Measurements from ENCODE around the gene ADTRP. TPM values are rescaled to one million over a fixed set of nuclear protein-coding genes. Genes with fewer than 3 reads are reported as not detected.
A peak's percentile ranks its signal among the peaks of the same experiment; 100 is the strongest.

The ADTRP gene
- total RNA-seq, 2 donors from 2014 or later = 0.74 to 1.0 TPM

DNA sequence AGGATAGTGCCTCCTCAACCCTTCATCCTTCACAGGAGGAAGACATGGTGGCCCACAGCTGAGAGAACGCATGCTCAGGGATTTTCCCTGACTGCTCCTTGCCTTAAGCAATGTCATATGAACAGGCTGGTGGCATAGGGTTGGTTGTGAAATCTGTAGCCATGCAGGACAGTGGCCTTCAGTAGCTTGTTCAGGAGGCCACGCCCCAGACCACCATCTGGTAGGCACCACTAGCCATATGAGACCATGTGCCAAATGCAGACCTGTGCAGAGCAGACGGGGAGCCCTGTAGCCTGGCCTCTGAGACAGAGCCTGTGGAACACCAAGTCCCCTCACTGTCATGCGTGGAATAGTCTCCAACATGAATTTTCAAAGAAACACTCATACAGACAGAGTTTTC is 76.5 kb downstream of the ADTRP start:
- Histone ChIP-seq H3K9me3 (no peaks in the 10 kb centered on the region), H3K27me3 (replicated peaks; ENCODE audit: insufficient read depth) (no peaks in the 10 kb centered on the region), H3K27ac (no peak overlapping the region), H3K36me3 (no peaks in the 10 kb centered on the region), H3K4me3 (no peak overlapping the region), H3K4me1 (replicated peaks) (no peaks in the 10 kb centered on the region)
- intact Hi-C loops (cut with DNase I) = loop anchor here (10.0 kb wide), 1 partner anchor 533 kb away; no protein-coding TSS in a partner anchor
- no peak for DNase-seq (ENCODE audit: low spot score)
- WGBS = 96% methylated on average over 4 of the region's 4 CpGs
- TF ChIP-seq POLR2A (IDR thresholded peaks at IDR 0.05) (no peak), POLR2AphosphoS5 (IDR thresholded peaks at IDR 0.05) (no peak)
- TF ChIP-seq, protein P1, sequence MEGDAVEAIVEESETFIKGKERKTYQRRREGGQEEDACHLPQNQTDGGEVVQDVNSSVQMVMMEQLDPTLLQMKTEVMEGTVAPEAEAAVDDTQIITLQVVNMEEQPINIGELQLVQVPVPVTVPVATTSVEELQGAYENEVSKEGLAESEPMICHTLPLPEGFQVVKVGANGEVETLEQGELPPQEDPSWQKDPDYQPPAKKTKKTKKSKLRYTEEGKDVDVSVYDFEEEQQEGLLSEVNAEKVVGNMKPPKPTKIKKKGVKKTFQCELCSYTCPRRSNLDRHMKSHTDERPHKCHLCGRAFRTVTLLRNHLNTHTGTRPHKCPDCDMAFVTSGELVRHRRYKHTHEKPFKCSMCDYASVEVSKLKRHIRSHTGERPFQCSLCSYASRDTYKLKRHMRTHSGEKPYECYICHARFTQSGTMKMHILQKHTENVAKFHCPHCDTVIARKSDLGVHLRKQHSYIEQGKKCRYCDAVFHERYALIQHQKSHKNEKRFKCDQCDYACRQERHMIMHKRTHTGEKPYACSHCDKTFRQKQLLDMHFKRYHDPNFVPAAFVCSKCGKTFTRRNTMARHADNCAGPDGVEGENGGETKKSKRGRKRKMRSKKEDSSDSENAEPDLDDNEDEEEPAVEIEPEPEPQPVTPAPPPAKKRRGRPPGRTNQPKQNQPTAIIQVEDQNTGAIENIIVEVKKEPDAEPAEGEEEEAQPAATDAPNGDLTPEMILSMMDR (IDR thresholded peaks at IDR 0.05) = no peak

DNA sequence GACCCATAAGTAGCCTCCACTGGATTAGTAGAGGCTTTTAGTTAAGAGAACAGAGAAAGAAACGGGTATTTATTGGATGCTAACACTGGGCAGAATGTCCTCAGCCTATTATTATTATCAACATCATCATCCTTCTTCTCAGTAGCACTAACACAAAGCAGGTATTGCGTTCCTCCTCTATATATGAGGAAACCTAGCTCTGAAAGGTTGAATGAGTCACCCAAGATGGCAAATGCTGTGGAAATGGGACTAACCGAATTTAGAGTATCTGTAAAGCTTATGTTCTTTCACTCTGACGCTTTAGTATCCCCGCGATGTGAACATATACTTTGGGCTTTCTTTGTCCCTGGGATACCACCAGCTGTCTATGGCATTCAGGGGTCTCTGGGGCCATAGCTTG is 77.0 kb downstream of the ADTRP start:
- TF ChIP-seq POLR2A (IDR thresholded peaks at IDR 0.05) (no peak), POLR2AphosphoS5 (IDR thresholded peaks at IDR 0.05) (no peak)
- TF ChIP-seq, protein P1 (IDR thresholded peaks at IDR 0.05) = no peak
- Histone ChIP-seq H3K27ac (no peak overlapping the region), H3K36me3 (no peaks in the 10 kb centered on the region), H3K4me1 (replicated peaks) (no peaks in the 10 kb centered on the region), H3K27me3 (replicated peaks; ENCODE audit: insufficient read depth) (no peaks in the 10 kb centered on the region), H3K9me3 (no peaks in the 10 kb centered on the region), H3K4me3 (no peak overlapping the region)
- WGBS = 90% methylated on average over 6 of the region's 6 CpGs
- intact Hi-C loops (cut with DNase I) = loop anchor here (10.0 kb wide), 1 partner anchor 533 kb away; no protein-coding TSS in a partner anchor
- DNase-seq (ENCODE audit: low spot score) = no peak

DNA sequence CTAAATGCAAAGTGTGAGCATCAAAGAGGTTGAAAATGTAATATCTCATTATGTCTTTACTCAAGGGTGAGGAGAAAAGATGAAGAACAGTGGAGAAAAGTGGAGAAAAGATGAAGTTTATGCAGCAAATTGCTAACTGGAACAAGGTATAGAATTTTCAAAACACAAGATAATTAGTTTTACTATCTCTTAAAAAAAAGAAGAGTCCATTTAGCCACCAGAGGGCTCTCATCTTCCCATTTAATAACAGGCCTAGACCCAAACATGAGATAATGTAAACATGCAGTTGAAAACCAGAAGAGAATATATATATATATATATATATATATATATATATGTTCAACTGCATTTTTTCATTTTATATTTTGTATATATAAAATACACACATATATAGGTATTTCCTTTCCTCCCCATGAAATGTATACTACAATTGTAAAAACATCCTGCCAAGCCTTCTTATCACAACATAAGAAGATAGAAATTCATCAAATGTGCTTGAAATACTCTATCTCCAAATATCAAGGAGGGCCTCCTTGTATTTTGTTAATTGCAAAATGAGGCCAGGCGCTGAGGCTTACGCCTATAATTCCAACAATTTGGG is 78.4 kb downstream of the ADTRP start:
- no peak overlapping the region for H3K27ac ChIP-seq
- intact Hi-C loops (cut with DNase I) = loop anchor here (10.0 kb wide), 1 partner anchor 535 kb away; no protein-coding TSS in a partner anchor
- H3K9me3 ChIP-seq = no peaks in the 10 kb centered on the region
- no peaks in the 10 kb centered on the region for H3K27me3 ChIP-seq (replicated peaks; ENCODE audit: insufficient read depth)
- H3K4me1 ChIP-seq (replicated peaks) = no peaks in the 10 kb centered on the region
- no peak overlapping the region for H3K4me3 ChIP-seq
- peak; percentile 36 for DNase-seq (ENCODE audit: low spot score)
- 100% methylated on average over 2 of the region's 2 CpGs for WGBS
- no peaks in the 10 kb centered on the region for H3K36me3 ChIP-seq
- TF ChIP-seq POLR2AphosphoS5 (IDR thresholded peaks at IDR 0.05) = no peak
- TF ChIP-seq, protein P1 (IDR thresholded peaks at IDR 0.05) = peak; percentile 45 to 63 (median 56)
- TF ChIP-seq POLR2A (IDR thresholded peaks at IDR 0.05) = no peak

DNA sequence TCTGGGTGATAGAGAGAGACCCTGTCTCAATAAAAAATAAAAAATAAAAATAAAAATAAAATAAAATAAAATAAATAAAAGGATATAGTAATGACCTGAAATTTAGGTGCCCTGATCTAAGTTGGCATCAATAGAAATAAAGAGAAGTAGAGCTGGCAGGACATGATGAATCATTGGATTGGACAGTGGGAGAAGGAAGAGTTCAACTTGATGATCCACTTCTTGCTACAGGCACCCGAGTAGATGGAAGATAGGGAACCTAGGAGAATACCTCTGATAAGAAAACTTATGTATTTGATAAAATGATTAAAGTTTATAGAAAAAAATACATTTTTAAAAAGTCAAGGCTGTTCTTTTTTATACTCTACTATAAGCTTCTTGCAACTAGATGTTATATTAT is 79.0 kb downstream of the ADTRP start:
- intact Hi-C loops (cut with DNase I) = no loop called here
- Histone ChIP-seq H3K36me3 (no peaks in the 10 kb centered on the region), H3K27ac (no peak overlapping the region), H3K27me3 (replicated peaks; ENCODE audit: insufficient read depth) (no peaks in the 10 kb centered on the region), H3K4me1 (replicated peaks) (no peaks in the 10 kb centered on the region), H3K4me3 (no peak overlapping the region), H3K9me3 (no peaks in the 10 kb centered on the region)
- no peak for TF ChIP-seq POLR2A (IDR thresholded peaks at IDR 0.05)
- TF ChIP-seq, protein P1 (IDR thresholded peaks at IDR 0.05) = no peak
- TF ChIP-seq POLR2AphosphoS5 (IDR thresholded peaks at IDR 0.05) = no peak
- DNase-seq (ENCODE audit: low spot score) = no peak
- WGBS = 14% methylated on average over 1 of the region's 1 CpG
